GM18867 (cell line): ENCODE results near the gene GPR62.
"Not testable (repeated sequence)": the region's sequence is repeated elsewhere in the genome, so short reads cannot be mapped to it uniquely, and the experiment has no call there.

Experiments
- ATAC-seq: cut with Tn5 transposase; IDR thresholded peaks from one replicate; pipeline ENCODE4 v1.9.1; 2021; ENCODE audit warnings: mild to moderate bottlenecking, moderate library complexity; ENCODE audit not compliant: unreplicated experiment

Gene GPR62

DNA sequence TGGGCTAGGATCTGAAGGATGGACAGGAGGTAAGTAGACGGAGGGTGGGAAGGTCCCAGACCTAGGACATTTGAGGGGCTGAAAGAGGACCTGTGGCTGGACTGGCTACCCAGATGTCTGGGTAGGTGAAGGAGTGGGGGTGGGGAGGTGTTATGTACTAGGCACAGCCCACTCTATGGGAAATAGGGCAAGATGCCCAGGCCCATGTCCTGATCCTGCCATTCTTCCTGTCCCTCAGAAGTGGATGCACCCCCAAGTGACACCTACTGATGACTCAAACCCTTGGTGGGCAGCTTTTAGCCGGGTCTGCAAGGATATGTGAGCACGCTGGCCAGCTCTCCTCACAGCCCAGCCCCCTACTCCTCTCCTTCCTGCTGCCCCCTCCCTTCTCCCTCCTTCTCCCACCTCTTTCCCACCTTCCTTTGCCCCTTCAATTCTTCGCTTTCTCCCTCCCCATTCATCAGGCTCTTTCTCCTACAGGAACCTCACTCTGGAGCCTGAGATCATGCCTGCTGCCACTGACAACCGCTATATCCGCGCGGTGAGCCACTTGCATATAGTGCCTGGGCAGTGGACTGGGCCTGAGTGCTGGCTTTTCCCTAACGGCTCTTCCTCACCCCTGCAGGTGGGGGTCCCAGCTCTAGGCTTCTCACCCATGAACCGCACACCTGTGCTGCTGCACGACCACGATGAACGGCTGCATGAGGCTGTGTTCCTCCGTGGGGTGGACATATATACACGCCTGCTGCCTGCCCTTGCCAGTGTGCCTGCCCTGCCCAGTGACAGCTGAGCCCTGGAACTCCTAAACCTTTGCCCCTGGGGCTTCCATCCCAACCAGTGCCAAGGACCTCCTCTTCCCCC is 33.3 kb downstream of the GPR62 start:
- ATAC-seq: no peak

DNA sequence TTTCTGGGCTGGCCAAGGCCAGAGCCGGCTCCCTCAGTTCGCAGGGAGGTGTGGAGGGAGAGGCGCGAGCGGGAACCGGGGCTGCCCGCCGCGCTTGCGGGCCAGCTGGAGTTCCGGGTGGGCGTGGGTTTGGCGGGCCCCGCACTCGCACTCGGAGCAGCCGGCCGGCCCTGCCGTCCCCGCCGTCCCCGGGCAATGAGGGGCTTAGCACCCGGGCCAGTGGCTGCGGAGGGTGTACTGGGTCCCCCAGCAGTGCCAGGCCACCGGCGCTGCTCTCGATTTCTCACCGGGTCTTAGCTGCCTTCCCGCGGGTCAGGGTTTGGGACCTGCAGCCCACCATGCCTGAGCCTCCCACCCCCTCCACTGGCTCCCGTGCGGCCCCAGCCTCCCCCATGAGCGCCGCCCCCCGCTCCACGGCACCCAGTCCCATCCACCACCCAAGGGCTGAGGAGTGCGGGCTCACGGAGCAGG is 35.4 kb downstream of the GPR62 start:
- ATAC-seq: not testable (repeated sequence)

DNA sequence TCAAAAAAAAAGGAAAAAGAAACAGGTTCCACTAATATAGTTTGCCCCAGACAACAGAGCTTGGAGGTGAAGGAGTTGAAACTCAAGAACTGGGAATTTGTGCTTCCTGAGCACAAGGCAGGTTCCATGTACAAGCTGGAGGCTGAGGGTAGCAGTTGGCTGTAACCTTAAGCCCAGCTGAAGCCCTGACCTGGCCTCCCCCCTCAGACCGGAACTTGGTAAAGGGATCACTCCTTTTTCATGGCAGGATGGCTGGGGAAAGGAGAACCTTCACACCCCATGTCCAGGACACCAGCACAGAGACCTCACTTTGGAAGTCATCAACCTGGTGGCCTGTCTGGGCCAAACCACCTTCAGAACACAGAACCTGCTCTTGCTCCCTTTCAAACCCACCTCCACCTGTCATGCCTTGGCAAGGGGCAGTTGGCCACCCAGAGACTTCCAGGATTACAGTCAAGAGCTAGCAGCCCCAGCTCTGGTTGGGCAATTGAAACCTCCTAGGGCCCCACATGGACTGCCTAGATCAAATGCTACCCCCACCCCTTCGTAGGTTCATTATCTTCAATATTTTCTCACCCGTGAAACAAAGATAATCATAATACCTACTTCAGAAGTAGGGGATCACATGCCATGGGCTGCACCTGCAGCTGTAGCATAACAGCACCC is 37.0 kb downstream of the GPR62 start:
- no peak for ATAC-seq

DNA sequence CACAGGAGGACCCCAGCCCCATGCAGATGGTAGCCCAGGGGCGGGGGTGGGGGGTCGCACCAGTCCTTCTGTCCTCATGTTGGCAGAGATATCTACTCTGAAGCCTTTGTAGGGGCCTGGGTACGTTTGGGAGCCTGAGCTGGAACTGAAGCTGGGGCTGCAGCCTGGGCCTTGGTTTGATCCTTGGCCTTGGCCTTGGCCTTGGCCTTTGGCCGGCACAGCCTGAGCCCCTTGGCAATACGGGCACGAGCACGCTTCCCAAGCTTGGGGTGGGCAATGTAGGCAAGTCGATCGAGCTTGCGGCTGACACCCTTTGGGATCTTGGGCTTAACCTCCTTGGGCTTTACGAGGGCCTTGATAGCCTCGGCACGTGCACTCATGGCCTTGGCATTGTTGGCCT is 38.5 kb downstream of the GPR62 start:
- not testable (repeated sequence) for ATAC-seq

DNA sequence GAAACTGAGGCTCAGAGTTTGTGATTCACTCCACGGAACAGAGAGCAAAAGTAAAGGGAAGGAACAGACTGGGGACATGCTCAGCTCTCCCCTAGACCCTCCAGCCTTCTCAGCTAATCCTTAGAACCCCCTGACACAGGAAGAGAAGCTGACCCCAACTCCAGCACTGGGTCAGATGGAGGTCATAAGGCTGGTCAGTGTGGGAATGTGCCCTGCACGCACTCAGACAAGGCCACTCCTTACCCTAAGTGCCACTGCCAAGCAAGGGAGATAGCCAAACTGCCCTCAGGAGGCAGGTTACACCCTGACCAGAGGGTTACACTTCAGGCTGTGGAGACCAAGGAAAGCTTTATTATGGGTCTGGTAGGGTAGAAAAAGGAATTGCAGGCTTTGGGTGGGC is 39.3 kb downstream of the GPR62 start:
- ATAC-seq: no peak

DNA sequence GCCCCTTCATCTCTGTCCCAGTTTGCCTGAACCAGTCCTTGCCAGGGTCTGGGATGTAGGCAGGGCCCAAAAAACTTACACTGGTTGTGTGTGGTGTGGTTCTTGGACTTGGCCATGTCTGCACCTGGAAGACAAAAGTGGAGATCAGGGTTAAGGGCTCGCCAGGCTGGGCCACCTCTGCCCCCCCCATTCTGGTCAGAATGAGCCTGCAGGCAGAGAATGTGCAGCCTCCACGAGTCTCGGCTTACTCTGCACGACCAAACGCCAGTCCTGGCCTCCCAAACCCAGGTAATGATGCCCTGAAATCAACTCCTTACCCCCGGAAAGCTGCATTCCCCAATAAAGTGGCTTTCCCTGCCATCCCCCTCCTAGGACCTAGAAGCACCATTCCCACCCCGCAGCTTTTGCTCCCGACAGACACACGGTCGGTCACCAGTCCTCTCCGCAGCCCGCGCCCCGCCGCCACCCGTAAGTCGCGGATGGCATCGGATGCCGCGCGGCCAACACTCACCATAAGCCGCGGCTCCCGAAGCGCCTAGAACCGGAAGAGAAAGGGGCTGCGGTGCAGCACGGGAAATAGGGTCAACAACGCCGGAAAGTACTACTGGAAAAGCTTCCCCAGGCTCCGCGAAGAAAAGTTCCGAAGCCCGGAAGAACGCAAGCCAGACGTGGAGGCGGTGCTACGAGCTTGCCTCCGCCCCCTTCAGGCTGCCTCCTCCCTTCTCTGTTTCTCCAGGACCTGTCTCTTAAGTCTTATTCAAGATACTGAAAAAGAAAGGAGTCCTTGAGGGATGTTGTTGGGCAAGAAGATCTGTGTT is 40.4 kb downstream of the GPR62 start, which contains the start of gene RPL29:
RPL29 (minus strand) TSS at position 550 of the 818 bp plus-strand sequence; CDS start at position 116, 434 bp downstream.
- ATAC-seq: peak; percentile 80

DNA sequence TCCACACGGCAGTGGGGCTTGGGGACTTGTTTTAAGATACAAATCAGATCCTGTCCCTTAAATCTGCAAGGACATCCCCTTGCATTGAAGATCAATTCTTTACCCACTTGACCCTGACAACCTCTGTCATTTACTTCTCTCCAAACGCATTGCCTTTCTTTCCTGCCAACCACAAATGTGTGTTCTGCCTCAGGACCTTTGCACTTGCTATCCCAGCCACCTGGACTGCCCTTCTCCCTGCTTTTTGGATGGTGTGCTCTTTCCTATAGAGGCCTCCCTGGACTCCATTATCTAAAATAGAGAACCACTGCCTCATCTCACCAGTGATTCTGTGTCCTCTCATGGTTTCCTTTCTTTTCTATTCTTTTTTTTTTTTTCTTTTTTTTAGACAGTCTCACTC is 42.0 kb downstream of the GPR62 start:
- ATAC-seq: no peak

DNA sequence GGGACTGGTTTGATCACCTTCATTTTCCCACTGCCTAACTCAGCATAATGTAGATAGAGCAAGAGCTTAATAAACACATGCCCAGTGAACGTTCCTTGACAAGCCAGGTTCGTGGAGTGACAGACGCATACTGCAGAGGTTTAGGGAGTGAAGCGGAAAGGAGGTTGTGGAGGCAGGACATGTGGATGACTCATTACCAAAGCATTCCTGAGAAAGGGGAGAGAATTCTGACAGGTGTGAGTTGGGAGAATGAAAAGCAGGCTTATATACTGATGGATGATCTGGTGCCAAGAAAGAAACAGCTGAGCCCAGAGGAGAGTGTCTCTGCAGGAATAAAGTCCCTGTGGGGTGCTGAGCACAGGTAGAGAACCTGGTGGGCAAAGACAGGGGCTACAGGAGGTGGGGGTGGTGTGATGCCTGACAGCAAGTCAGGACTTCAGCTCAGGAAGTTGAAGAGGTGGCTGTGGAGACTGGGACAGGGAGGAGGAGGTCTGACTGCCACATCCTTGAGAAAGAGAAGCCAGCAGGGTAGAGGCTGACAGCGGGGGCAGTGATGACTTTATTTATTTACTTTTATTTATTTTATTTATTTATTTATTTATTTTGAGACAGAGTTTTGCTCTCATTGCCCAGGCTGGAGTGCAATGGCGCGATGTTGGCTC is 42.9 kb downstream of the GPR62 start:
- ATAC-seq: no peak

DNA sequence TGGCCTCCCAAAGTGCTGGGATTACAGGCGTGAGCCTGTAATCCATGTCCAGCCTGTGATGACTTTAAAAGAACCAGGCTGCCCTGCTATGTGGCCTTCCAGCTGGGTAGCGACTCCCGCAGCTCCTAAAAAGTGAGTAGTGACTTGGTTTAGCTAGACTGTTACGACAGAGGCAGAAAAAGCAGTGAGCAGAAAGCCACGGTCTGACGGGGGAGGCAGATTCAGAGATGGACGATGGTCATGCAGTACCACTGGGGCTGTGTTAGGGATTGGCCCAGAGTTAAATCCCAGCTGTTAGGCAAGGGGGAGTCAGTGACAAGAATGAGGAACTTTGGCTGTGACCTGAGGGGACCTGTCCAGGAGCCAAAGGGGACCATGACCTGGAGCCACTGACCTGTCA is 43.6 kb downstream of the GPR62 start:
- no peak for ATAC-seq

DNA sequence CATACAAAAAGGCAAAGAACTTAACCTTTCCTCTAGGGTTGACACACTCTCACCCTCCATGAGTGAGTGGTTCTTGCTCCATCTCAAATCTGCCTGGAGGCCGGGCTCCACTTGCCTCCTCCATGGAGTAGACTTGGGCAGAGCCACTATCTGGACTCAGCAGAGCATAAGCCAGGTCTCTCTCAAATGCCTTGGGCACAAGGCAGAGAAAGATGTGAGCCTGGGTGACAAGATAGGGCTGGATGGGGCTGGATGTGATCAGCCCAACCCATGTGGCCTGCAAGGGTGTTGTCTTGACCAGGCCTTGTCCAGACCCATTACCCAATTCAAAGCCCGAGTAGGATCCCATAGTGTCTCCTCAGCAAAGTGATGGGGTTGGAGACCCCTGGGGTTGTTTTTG is 44.7 kb downstream of the GPR62 start:
- no peak for ATAC-seq

DNA sequence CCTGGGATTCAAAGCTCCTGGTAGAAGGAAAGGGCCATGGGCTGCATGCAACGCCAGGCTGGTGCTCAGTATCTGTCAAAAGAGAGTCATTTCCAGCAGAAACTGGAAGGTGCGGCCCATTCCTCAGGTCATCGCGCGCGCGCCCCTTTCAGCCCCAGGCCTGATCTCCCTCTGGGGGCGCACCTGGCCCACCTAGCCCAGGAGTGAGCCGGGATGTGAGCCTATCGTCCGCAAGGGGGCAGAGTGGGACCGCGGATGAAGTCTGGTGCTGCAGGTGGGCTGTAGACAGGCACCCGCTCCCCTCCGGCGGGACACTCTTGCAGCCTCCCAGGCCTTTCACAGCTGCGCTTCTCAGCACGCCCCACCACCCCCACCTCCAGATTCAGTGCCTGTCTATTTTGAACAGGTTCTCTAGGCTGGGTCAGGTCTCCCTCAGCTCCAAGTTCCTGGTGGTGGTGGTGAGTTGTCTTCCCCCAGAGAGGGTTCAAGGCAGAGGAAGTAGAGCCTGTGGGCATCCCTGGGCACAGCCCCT is 46.3 kb downstream of the GPR62 start:
- peak; percentile 88 for ATAC-seq

DNA sequence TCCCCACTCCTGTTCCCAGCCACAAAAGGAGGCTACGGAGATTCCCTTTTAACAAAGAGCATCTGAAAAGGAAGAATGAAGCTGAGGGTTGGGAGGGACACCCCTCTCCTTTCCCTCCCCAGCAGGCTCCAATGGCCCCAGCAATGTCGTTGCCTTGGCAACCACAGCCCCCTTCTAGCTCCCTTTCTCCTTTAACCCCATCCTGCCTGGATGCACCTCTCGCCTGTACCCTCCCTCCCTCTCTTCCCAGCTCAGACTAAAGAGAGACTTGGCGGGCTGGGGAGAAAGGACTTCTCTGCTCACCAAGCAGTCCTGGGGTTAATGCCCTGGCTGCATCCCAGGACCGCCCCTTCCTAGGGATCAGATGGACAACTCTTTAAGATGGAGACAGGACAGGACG is 47.6 kb downstream of the GPR62 start:
- no peak for ATAC-seq

DNA sequence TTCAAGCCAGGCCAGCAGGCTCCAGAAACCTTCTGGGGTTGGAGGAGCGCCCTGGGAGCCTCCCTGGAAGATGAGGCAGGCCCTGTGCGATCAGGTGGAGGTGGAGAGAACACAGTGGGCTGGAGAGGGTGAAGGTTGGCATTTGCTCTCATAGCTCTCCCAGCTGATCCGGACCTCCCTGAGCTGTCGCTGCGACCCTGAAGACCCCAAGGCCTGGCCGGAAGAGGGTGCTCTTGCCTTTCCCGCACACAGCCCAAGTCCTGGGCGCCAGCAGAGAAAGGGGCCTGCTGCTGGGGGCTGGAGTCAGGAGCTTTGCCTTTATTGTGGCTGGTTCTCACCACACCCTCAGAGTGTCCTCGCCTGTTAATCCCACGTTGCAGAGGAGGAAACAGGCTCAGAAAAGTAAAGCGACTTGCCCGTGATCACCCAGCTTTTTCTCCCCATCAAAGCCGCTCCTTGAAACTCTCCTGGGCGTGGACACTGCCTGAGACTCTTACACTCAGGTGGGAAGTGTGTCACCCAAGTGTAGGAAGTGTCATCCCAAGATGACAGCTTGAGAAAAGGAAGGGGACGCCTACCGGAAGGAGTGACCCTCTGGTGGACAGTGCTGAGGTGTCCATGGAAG is 49.1 kb downstream of the GPR62 start:
- ATAC-seq: no peak

DNA sequence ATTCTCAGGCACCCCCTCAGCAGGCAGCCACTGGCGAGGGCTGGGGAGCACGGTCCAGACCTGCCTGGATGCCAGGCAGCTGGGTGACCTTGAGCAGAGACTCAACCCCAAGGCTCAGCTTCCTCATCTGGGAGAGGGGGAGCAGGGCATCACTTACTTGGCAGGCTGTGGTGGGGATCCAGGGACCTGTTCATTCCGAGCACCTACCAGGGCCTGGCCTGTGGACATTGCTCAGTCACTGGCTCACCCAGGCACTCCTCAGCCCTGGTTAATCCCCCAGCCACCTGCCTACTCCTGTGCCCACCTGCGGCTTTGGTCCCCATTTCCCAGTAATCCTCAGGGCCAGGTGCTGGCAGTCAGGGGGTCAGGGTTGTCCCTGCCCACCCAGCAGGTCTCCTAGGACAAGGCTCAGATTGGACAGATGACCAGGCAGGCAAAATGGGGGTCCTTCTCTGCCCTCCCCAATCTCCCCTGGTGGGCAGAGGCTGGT is 49.8 kb downstream of the GPR62 start:
- ATAC-seq: no peak

DNA sequence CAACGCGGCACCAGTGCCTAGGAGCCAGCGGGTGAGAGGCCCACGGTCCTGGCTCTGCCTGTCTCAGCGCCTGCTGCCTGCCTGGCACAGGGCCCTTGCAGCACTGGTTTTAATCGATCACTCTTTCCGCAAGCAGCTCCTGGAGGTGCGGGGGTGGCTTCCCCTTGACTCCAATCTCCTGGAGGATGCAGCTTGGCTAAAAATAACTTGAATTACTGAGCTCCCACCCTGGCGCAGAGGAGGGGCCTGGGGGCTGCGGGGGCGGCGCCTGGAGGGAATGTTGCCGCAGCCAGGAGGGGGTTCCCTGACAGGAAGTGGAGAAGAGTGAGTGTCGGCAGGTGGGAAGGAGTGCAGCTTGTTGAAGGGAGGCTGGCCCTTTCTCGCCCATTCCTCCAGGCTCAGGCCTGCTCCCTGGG is 50.4 kb downstream of the GPR62 start:
- ATAC-seq: no peak

DNA sequence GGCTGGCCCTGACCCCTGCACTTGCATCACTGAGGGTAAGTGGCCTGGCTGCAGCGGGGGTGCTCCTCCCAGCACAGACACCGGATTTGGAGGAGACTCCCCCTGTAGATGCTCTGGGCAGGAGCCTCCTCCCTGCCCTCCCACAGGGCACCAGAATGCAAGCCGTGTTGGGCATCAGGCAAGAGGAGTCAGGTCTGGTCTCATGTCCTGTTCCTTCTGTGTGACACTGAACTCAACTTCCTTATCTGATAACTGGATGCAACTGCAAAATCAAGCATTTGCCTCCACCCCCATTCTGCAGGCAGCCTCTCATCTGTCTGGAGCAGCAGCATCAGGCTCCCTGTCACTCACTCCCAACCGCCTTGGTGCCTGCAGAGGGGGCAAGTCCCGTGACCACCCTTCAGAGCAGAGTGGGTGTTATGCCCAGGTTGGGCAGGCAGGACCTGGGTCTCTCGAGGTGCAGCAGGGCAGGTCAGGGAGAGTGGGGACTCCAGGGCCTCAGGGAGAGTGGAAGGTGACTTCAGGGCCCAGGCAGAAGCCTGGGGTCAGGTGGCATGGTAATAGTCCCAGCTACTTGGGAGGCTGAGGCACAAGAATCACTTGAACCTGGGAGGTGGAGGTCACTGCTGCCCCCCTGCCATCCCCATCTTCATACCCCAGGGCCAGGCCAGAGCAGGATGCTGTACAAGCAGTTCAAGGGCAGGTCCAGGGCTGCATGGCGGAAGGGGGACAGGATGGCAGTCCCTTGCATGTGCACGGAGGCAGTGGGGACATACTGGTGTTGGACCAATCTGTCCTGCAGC is 51.0 kb downstream of the GPR62 start:
- no peak for ATAC-seq

DNA sequence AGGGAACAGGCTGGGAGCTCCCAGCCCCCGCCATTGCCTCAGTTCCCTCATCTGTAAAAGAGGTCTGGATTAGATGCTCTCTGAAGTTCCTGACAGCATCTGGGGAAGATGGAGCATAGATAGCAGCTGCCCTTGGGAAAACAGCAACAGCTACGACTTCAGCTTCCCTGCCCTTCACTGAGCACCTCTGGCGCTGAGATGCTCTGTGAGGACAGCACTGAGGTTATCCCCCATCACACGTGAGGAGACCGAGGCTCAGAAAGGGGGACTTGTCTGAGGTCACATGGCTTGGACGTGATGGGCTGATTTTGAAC is 51.6 kb downstream of the GPR62 start:
- ATAC-seq: no peak
